Measurements from ENCODE around the gene ABAT. TPM values are rescaled to one million over a fixed set of nuclear protein-coding genes. Genes with fewer than 3 reads are reported as not detected.

The ABAT gene
- total RNA-seq, 1 experiment from 2014 or later = 2.2 TPM

GRCh38 chr16:8717892-8718415 is 43.5 kb downstream of the ABAT start:
- DNase-seq (ENCODE audit: low read depth) = no peak

GRCh38 chr16:8718851-8719680 is 44.6 kb downstream of the ABAT start:
- no peak for DNase-seq (ENCODE audit: low read depth)

- DNase-seq (ENCODE audit: low read depth) = peak; percentile 34
These were observed 45.9 kb downstream of the ABAT start for GRCh38 chr16:8720080-8720966.

GRCh38 chr16:8720967-8721308 is 46.5 kb downstream of the ABAT start:
- DNase-seq (ENCODE audit: low read depth) = no peak

DNA sequence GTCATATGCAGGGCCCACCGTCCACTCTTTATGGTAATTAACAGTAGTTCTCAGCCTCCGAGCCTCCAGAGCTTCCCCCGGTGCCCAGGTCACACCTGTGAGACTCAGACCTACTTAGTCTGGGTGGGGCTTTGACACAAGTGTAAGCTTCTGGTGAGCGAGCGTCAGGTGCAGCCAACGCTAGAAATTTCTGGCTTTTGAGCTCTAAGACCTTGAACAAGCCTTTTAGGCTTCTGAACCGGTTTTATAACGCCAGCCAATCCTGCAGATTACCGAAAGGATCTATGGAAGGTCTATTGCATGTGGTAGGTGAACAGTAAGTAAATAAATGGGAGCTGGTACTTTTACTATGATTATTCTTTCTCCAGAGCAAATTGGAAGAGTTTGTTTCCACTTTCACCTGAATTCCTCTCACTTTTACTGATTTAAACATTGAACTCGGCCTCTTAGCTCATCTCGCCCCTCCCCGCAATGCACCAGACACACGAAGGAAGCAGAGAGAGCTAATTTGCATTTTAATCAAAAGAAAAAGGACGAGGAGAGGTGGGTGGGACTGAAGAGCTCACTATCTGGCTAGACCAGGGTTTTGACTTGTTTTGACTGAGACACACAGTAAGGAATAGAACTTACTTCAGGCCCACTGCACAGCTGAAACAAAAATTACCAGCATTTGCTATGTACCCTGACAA is 47.1 kb downstream of the ABAT start:
- DNase-seq (ENCODE audit: low read depth) = no peak

- DNase-seq (ENCODE audit: low read depth) = no peak
These were observed 47.6 kb downstream of the ABAT start for GRCh38 chr16:8722025-8722348.

- DNase-seq (ENCODE audit: low read depth) = no peak
These were observed 51.2 kb downstream of the ABAT start for GRCh38 chr16:8725513-8726178.

DNA sequence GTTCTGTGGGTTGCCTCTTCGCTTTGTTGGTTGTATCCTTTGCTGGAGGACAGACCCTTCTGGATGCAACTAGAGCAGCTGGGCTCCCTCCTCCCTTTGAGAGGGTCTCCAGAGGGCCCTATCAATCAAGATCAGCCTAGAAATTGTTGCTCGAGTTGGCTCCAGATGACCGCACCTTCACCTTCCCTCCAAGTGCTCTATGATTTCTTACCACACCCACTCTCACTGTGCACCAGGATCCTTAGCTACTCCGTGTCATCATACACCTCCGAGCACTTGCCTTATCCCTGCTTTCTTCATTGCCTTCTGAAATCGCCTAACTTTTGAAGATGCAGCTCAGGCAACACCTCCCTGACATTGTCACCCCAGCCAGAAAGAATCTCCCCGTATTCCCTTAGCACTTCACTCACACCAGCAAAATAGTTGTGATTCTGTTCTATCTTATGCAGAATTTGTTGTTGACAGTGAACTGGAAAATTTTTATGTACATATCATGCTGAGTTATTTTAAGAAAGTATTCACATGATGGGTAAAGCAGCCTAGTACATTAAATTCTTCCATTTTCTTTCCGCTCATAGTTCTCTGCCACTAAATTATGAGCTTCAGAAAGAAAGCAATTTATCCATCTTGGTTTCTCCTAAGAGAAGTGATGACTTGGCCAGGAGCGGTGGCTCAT is 52.9 kb downstream of the ABAT start:
- no peak for DNase-seq (ENCODE audit: low read depth)

- no peak for DNase-seq (ENCODE audit: low read depth)
These were observed 53.6 kb downstream of the ABAT start for GRCh38 chr16:8727857-8728618.

DNA sequence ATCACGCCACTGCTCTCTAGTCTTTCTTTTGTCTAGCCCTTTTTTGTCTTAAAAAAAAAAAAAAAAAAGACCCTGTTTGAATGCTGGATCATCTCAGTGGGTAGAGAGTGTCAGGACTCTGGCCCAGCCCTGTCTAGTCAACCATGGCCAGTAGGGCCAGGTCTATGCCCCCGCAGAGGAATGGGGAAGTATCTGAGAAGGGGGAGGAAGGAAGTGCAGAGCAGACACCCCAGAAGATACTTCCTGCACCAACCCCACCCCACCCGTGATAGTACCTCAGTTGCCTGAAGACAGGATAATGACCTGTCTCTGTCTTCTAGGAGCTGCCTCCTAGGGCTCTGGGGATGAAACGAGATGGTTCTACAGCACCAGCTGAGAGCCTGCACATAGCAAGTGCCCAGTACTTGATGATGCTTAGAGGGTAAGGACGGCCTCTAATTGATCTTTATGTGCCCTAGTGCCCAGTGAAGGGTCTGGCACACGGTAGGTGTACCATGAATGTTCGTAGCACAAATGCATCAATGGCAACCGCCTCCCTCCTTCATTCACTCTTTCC is 55.4 kb downstream of the ABAT start:
- DNase-seq (ENCODE audit: low read depth) = no peak

DNA sequence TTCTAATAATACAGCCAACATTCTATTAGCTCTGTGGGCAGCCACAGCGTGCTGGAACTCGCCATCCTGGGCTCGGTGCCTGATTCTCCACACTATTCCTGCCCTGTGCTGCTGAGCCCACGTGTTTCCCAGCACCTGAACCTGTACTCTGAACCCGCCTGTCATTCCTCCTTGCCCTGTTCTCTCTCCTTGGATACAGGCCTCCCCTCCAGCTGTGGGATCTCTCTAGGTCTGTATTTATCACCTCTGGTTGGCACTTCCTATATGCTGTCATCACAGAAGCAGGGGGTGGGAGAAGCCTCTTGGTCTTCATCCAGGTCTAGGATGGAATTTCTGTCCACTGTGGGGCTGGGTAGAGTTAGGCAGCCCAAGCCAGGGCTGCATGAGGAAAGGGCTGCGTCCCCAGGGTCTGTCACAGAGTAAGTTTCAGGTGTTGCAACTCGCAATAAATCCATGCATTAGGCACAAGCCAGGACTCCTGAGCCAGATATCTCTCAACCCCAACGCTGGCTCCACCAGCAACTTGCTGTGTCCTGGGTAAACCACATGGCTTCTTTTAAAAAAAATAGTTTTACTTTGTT is 56.0 kb downstream of the ABAT start:
- no peak for DNase-seq (ENCODE audit: low read depth)

DNA sequence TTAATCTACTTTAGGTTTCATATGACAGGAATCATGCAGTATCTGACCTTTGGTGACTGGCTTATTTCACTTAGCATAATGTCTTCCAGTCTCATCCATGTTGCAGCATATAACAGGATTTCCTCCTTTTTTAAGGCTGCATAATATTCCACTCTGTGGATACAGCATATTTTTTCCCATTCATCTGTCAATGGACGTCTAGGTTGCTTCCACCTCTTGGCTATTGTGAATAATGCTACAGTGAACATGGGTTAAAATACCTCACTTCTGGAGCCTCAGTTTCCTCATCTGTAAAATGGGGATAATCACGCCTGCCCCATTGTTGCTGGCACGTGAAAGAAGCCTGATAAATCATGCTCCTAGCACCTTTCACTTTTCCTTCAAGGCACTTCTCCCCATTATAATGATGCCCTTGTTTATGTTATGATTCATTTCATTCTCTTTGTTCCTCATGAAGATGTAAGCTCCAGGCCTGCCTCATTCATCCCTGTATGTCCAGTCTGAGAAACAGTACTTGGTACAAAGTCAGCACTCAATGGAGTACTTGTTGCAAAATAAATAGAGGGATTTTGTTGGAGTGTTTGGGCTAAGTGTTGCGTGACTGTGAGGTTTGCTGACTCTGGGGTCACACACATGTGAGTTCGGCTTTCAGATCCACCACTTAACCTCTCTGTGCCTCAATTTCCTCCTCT is 59.6 kb downstream of the ABAT start:
- DNase-seq (ENCODE audit: low read depth) = no peak

GRCh38 chr16:8735574-8735973 is 61.2 kb downstream of the ABAT start:
- DNase-seq (ENCODE audit: low read depth) = no peak

DNA sequence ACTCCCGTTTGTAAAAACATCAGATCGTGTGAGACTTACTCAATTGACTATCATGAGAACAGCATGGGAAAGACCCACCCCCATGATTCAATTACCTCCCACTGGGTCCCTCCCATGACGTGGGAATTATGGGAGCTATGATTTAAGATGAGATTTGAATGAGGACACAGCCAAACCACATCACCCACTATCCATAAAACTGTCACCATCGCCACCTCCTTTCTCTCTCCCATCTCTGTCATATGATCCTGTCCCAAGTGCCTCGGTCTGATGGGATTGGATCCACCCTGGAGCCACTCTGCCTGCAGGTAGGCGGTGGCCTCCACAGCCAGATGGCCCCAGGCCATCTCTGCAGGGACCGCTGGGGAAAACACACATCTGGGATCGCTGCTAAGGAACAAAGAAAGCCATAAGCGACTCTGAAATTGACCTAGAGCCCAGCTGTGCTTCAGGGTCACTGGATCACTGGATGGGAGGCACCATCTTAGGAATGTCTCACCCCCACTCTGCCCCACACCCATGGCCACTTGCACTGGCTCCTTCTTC is 61.8 kb downstream of the ABAT start:
- no peak for DNase-seq (ENCODE audit: low read depth)

- no peak for DNase-seq (ENCODE audit: low read depth)
These were observed 64.7 kb downstream of the ABAT start for GRCh38 chr16:8739151-8739550.

DNA sequence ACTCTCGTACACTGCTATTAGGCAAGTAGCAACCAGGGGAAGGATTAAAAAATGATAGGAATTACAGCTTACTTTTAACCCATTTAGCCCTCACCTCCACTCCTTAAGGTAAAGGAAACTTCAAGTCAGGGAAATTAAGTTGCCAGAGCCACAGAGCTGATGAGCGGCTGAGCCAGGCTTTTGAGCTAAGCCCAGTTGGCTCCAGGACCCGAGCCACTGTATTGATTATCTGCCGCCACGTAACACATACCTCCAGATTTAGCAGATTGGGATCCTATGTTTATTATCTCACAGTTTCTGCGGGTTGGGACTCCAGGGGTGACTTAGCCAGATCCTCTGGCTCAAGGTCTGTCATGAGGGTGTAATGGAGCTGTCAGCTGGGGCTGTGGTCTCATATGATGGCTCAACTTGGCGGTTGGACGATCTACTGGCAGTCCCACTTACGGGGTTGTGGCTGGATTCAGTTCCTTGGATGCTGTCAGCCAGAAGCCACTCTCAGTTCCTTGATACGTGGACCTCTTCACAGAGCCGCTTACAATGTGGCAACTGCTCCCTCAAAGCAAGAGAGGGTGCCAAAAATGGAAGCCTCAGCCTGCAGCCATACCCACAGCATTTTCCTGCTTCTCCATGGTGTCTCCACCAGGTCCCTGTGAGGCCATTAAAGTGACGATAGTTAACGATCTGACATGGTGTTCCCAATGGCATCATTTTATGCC is 65.7 kb downstream of the ABAT start:
- no peak for DNase-seq (ENCODE audit: low read depth)

DNA sequence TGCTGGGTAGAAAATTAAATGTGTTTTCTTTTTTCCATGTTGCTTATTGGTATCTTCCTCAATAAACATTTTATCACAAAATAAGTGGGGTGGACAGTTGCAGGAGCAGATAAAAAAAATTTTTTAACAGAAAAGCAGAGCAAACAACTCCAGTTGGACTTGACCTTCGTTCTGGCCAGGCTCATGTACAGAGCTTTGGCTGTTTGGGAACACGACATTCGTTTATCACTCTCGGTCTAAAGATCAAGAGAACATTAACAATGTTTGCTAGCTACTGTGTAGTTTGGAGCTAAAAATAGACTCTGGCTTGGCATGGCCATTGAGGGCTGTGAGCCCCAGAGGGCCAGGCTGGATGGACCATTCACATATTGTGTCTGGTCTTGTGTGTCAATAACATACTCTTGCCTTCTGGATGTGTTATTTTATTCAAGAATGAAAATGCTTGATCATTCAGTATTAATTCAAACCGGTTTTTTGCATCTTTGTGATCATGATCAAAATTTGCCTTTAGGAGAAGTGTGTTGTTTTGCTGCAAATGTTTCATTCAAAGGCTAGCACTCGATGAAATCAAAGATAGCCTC is 66.4 kb downstream of the ABAT start:
- DNase-seq (ENCODE audit: low read depth) = no peak

DNA sequence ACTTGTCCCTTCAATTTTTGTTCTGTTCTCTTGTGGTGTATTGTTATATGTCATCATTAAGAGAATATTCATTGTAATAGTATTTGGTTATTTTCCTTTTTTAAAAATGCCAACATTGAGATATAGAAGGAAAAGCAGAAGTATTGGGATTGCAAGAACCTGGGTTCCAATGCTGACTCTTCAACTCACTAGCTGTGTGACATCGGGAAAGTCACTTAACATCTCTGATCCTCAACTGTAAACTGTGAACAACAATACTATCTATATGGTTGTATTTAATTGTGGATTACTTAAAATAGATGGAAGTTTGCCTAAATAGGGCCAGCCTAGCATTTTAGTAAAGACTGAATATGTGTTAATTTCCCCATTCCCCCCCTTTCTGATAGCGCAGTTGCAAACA is 67.2 kb downstream of the ABAT start:
- DNase-seq (ENCODE audit: low read depth) = no peak
